ENCODE data around the gene DACH1.

DNA sequence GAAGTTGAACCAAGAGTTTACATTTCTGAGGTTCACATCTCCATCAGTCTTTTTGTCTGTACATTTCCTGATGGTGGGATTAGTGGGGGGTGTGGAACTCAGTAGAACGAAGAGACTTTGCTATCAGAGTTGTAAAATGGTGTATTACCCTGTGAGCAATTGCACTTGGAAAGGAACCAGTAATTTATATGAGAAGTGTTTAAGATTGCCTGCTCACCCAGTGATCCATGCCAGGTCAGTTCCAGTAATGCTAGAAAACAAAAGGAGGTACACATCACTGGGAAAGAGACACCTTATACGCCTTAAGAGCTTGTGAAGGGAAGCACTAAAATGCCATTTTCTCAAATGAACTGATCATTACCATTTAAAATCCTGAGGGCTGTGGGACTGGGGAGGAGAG is 7.5 kb upstream of the DACH1 start:
- TF ChIP-seq, protein P1, sequence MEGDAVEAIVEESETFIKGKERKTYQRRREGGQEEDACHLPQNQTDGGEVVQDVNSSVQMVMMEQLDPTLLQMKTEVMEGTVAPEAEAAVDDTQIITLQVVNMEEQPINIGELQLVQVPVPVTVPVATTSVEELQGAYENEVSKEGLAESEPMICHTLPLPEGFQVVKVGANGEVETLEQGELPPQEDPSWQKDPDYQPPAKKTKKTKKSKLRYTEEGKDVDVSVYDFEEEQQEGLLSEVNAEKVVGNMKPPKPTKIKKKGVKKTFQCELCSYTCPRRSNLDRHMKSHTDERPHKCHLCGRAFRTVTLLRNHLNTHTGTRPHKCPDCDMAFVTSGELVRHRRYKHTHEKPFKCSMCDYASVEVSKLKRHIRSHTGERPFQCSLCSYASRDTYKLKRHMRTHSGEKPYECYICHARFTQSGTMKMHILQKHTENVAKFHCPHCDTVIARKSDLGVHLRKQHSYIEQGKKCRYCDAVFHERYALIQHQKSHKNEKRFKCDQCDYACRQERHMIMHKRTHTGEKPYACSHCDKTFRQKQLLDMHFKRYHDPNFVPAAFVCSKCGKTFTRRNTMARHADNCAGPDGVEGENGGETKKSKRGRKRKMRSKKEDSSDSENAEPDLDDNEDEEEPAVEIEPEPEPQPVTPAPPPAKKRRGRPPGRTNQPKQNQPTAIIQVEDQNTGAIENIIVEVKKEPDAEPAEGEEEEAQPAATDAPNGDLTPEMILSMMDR (IDR thresholded peaks at IDR 0.05) = no peak
- TF ChIP-seq POLR2A (IDR thresholded peaks at IDR 0.05) = no peak

All from esophagus squamous epithelium (tissue), 4 donors.